GM21447 (cell line): ENCODE results near the gene SLC39A9.
"Not testable (repeated sequence)": the region's sequence is repeated elsewhere in the genome, so short reads cannot be mapped to it uniquely, and the experiment has no call there.

ENCODE experiments used
- ATAC-seq: cut with Tn5 transposase; IDR thresholded peaks from one replicate; pipeline ENCODE4 v1.9.1; 2021; ENCODE audit not compliant: unreplicated experiment

SLC39A9 gene

GRCh38 chr14:69368381-69368780, 30.1 kb upstream of the SLC39A9 start:
- ATAC-seq = no peak

- no peak for ATAC-seq
Measured at GRCh38 chr14:69370061-69370460, 28.4 kb upstream of the SLC39A9 start.

- no peak for ATAC-seq
Measured at GRCh38 chr14:69372146-69372545, 26.3 kb upstream of the SLC39A9 start.

GRCh38 chr14:69373104-69373503, 25.4 kb upstream of the SLC39A9 start:
- no peak for ATAC-seq

- ATAC-seq = no peak
Measured at GRCh38 chr14:69374235-69374634, 24.3 kb upstream of the SLC39A9 start.

GRCh38 chr14:69375182-69375581, 23.3 kb upstream of the SLC39A9 start:
- no peak for ATAC-seq

- ATAC-seq = no peak
Measured at GRCh38 chr14:69375722-69376121, 22.8 kb upstream of the SLC39A9 start.

GRCh38 chr14:69376439-69376838, 22.1 kb upstream of the SLC39A9 start:
- no peak for ATAC-seq

- ATAC-seq = no peak
Measured at GRCh38 chr14:69378274-69378673, 20.2 kb upstream of the SLC39A9 start.

GRCh38 chr14:69387311-69387710, 11.2 kb upstream of the SLC39A9 start:
- ATAC-seq = no peak

- ATAC-seq = not testable (repeated sequence)
Measured at GRCh38 chr14:69391400-69391799, 7.1 kb upstream of the SLC39A9 start.

- no peak for ATAC-seq
Measured at GRCh38 chr14:69392481-69392880, 6.0 kb upstream of the SLC39A9 start.

- ATAC-seq = no peak
Measured at GRCh38 chr14:69395929-69396328, 2.6 kb upstream of the SLC39A9 start.

GRCh38 chr14:69398818-69399210, 322 bp downstream of the SLC39A9 start:
- ATAC-seq = peak; percentile 6

- ATAC-seq = no peak
Measured at GRCh38 chr14:69399750-69400149, 1.3 kb downstream of the SLC39A9 start.

GRCh38 chr14:69400154-69400553, 1.7 kb downstream of the SLC39A9 start:
- no peak for ATAC-seq

GRCh38 chr14:69401841-69402240, 3.3 kb downstream of the SLC39A9 start:
- ATAC-seq = no peak

- no peak for ATAC-seq
Measured at GRCh38 chr14:69404478-69404877, 6.0 kb downstream of the SLC39A9 start.

- ATAC-seq = no peak
Measured at GRCh38 chr14:69404883-69405282, 6.4 kb downstream of the SLC39A9 start.

- ATAC-seq = no peak
Measured at GRCh38 chr14:69405762-69406161, 7.3 kb downstream of the SLC39A9 start.

GRCh38 chr14:69408331-69408960, 10.0 kb downstream of the SLC39A9 start:
- ATAC-seq = no peak

GRCh38 chr14:69413483-69413882, 15.0 kb downstream of the SLC39A9 start:
- no peak for ATAC-seq

- ATAC-seq = not testable (repeated sequence)
Measured at GRCh38 chr14:69416087-69416486, 17.6 kb downstream of the SLC39A9 start.
